Measurements from ENCODE around the gene FRS2. TPM values are rescaled to one million over a fixed set of nuclear protein-coding genes. Genes with fewer than 3 reads are reported as not detected.

FRS2 gene
- total and polyA plus RNA-seq, 5 donors from 2014 or later: 6.9 to 31.8 (median 10.9) TPM

DNA sequence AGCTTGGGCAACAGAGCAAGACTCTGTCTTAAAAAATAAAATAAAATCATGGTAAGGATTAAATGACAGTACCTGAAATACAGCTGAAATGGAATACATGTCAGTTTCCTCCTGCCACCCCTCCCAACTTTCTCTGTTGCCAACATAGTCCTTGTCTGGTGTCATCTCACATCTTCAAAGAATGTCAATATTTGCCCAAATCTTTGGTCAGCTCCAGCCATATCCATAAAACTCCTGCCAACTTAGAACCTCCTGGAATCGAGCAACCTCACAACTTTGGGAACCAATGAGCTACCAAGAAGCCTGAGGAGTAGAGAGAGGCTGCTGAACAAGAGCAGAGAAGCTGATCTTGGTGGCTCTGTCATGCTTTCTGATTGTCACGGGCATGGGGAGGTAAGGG, 151.4 kb downstream of the FRS2 start:
- Mint-ChIP-seq H3K36me3 (no peaks in the 10 kb centered on the region), H3K27ac (no peak overlapping the region), H3K4me3 (no peak overlapping the region), H3K27me3 (peaks cover 15% of the 10 kb centered on the region), H3K4me1 (no peaks in the 10 kb centered on the region), H3K9me3 (no peaks in the 10 kb centered on the region)
- no peaks in the 10 kb centered on the region for H3K9me3 ChIP-seq (ENCODE audit: control insufficient read depth in 2 of 2, low read length in 2 of 2)
- no peak overlapping the region for H3K4me3 ChIP-seq (ENCODE audit: low read depth, low read length)
- no peak for ATAC-seq (ENCODE audit: low read depth in 2 of 2)
- no peak for DNase-seq
- H3K4me1 ChIP-seq (ENCODE audit: control insufficient read depth, insufficient read depth, low read length, poor library complexity, severe bottlenecking): no peaks in the 10 kb centered on the region
- H3K27me3 ChIP-seq (ENCODE audit: control insufficient read depth, insufficient read depth, low read length): no peaks in the 10 kb centered on the region
- H3K36me3 ChIP-seq (ENCODE audit: control insufficient read depth, insufficient read depth, low read length): no peaks in the 10 kb centered on the region
- H3K27ac ChIP-seq (ENCODE audit: insufficient read depth, low read length, poor library complexity, severe bottlenecking): no peak overlapping the region

DNA sequence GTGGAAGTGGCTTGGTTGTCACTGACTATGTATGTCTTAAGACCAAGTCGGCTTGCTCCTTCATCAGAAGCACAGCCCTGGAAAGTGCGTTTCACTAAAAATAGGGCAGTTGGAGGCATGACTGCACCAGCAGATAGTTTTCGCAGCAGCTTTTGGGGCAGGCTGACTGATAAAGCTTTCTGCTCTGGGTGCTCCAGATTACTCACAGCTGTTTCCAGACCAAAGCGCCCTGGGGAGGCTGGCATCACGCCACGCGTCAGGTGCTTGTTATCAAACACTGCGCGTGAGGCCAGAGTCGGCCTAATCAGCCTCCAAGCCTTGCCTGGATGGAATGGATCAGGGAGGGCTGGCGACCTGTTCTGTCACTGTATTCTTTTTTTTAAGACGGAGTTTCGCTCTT, 153.8 kb downstream of the FRS2 start:
- Mint-ChIP-seq H3K27ac (no peak overlapping the region), H3K4me3 (no peak overlapping the region), H3K4me1 (no peaks in the 10 kb centered on the region), H3K27me3 (peaks cover 15% of the 10 kb centered on the region), H3K36me3 (no peaks in the 10 kb centered on the region), H3K9me3 (no peaks in the 10 kb centered on the region)
- H3K4me1 ChIP-seq (ENCODE audit: control insufficient read depth, insufficient read depth, low read length, poor library complexity, severe bottlenecking): no peaks in the 10 kb centered on the region
- no peaks in the 10 kb centered on the region for H3K27me3 ChIP-seq (ENCODE audit: control insufficient read depth, insufficient read depth, low read length)
- no peak overlapping the region for H3K4me3 ChIP-seq (ENCODE audit: low read depth, low read length)
- H3K9me3 ChIP-seq (ENCODE audit: control insufficient read depth in 2 of 2, low read length in 2 of 2): no peaks in the 10 kb centered on the region
- no peak for ATAC-seq (ENCODE audit: low read depth in 2 of 2)
- no peak for DNase-seq
- H3K27ac ChIP-seq (ENCODE audit: insufficient read depth, low read length, poor library complexity, severe bottlenecking): no peak overlapping the region
- no peaks in the 10 kb centered on the region for H3K36me3 ChIP-seq (ENCODE audit: control insufficient read depth, insufficient read depth, low read length)

DNA sequence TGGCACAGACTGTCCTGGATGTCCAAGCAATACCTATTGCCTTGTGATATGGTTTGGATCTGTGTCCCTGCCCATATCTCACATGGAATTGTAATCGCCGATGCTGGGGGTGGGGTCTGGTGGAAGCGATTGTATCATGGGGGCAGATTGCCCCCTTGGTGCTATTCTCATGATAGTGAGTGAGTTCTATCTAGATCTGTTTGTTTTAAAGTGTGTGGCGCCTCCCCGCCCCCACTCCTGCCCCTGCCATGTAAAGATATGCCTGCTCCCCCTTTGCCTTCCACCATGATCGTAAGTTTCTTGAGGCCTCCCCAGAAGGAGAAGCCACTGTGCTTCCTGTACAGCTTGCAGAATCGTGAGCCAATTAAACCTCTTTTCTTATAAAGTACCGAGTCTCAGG, 157.3 kb downstream of the FRS2 start:
- no peak overlapping the region for H3K27ac ChIP-seq (ENCODE audit: insufficient read depth, low read length, poor library complexity, severe bottlenecking)
- no peak overlapping the region for H3K27ac Mint-ChIP-seq
- H3K4me1 ChIP-seq (ENCODE audit: control insufficient read depth, insufficient read depth, low read length, poor library complexity, severe bottlenecking): no peaks in the 10 kb centered on the region
- no peak overlapping the region for H3K4me3 ChIP-seq (ENCODE audit: low read depth, low read length)
- H3K27me3 ChIP-seq (ENCODE audit: control insufficient read depth, insufficient read depth, low read length): no peaks in the 10 kb centered on the region
- H3K36me3 Mint-ChIP-seq: no peaks in the 10 kb centered on the region
- no peaks in the 10 kb centered on the region for H3K4me1 Mint-ChIP-seq
- no peak for DNase-seq
- H3K4me3 Mint-ChIP-seq: no peak overlapping the region
- H3K27me3 Mint-ChIP-seq: peaks cover 14% of the 10 kb centered on the region
- no peak for ATAC-seq (ENCODE audit: low read depth in 2 of 2)
- no peaks in the 10 kb centered on the region for H3K9me3 Mint-ChIP-seq
- no peaks in the 10 kb centered on the region for H3K36me3 ChIP-seq (ENCODE audit: control insufficient read depth, insufficient read depth, low read length)
- H3K9me3 ChIP-seq (ENCODE audit: control insufficient read depth in 2 of 2, low read length in 2 of 2): no peaks in the 10 kb centered on the region

Other genes with a start within 250 kb of the FRS2 start
- 88.3 TPM for gene CPSF6, start 230.8 kb upstream of the FRS2 start, total RNA-seq
- 10 to 100 TPM; 49.6 to 61.0 (median 55.6) TPM for gene CPSF6, start 230.8 kb upstream of the FRS2 start, polyA plus RNA-seq
- 1.0 TPM for gene LYZ, start 122.0 kb upstream of the FRS2 start, total RNA-seq
- gene LYZ, start 122.0 kb upstream of the FRS2 start, polyA plus RNA-seq: 10 to 100 TPM in 1 of 4 donors, 1 to 10 TPM in 2, under 1 TPM in 1; 0.95 to 17.6 (median 4.9) TPM
- 32.6 TPM for gene YEATS4, start 110.6 kb upstream of the FRS2 start, total RNA-seq
- 10 to 100 TPM; 47.9 to 75.7 (median 53.2) TPM for gene YEATS4, start 110.6 kb upstream of the FRS2 start, polyA plus RNA-seq
- 164 TPM for gene CCT2, start 115.1 kb downstream of the FRS2 start, total RNA-seq
- 100 to 1,000 TPM; 149 to 166 (median 156) TPM for gene CCT2, start 115.1 kb downstream of the FRS2 start, polyA plus RNA-seq
- not detected for gene LRRC10, start 140.5 kb downstream of the FRS2 start, total RNA-seq
- not detected for gene LRRC10, start 140.5 kb downstream of the FRS2 start, polyA plus RNA-seq
- not detected for gene BEST3, start 228.9 kb downstream of the FRS2 start, total RNA-seq
- gene BEST3, start 228.9 kb downstream of the FRS2 start, polyA plus RNA-seq: not detected

Data from CD4-positive, CD25-positive, alpha-beta regulatory T cell (primary cell).